ENCODE data around the gene CYP4F22.
"Not testable (repeated sequence)": the region's sequence is repeated elsewhere in the genome, so short reads cannot be mapped to it uniquely, and the experiment has no call there.

The CYP4F22 gene

GRCh38 chr19:15468675-15469512 is 39.4 kb upstream of the CYP4F22 start:
- no peak for TF ChIP-seq ZFX (IDR thresholded peaks at IDR 0.05; ENCODE audit: borderline replicate concordance)
- H3K27ac ChIP-seq = no peak overlapping the region

DNA sequence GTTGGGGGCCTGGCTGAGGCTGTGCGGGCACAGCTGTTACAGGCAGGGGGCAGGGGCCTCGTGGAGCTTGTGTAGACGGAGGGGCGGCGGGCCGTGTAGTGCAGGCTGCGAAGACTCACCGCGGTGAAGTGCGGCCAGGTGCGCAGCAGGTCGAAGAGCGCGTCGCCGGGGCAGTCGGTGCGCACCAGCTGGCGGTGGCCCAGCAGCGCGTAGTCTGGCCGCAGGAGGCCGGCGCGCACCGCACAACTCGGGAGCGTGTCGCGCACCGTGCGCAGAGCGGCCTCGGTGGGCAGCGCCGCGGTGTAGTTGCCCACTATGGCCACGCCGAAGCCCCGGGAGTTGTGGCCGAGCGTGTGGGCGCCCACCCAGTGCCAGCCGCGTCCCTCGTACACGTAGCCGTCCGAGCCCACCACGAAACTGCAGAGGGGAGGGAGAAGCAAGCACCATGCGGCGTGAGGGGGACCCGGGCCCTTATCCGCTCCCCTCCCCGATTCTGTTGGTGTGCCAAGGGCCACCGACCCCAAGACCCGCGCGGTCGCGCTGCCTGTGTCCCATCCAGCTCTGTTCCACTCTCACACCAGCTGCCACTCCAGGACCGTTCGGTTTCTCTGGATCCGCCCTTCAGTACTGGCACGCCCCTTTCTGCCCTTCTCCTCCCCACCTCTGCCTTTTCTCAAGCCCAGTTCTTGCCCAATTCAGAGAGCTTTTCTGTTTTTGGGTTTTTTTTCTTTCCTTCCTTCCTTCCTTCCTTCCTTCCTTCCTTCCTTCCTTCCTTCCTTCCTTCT is 38.6 kb upstream of the CYP4F22 start:
- no peak overlapping the region for H3K27ac ChIP-seq
- no peak for TF ChIP-seq CTCF (IDR thresholded peaks at IDR 0.05)
- TF ChIP-seq ZFX (IDR thresholded peaks at IDR 0.05; ENCODE audit: borderline replicate concordance) = no peak

DNA sequence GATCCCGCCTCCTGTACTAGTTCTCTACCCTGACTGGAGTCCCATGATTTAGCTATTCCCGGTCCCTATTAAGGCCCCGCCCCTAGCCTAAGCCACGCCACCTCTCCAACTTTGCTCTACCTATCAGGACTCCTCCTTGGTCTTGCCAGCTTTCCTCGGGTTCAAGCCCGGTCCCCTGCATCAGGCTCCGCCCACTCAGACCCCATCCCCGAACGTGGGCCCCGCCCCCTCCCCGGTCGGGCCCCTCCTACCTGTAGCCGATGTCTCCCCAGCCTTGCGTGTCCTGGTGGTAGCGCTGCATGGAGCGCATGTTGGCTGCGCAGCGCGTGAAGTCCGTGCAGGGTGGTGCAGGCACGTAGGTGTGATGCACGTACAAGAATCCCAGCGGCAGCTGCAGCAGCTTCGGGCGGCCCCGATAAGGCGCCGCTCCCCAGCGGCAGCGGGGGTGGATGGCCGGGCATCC is 36.7 kb upstream of the CYP4F22 start:
- TF ChIP-seq CTCF (IDR thresholded peaks at IDR 0.05) (no peak), ZFX (IDR thresholded peaks at IDR 0.05; ENCODE audit: borderline replicate concordance) (no peak)

GRCh38 chr19:15473821-15474220 is 34.5 kb upstream of the CYP4F22 start:
- H3K27ac ChIP-seq = not testable (repeated sequence)

More for the DNA sequence above, 36.7 kb upstream of the CYP4F22 start:
- H3K27ac ChIP-seq = no peak overlapping the region

GRCh38 chr19:15475169-15475568 is 33.2 kb upstream of the CYP4F22 start:
- TF ChIP-seq ZFX (IDR thresholded peaks at IDR 0.05; ENCODE audit: borderline replicate concordance) (no peak), CTCF (IDR thresholded peaks at IDR 0.05) (no peak)
- H3K27ac ChIP-seq = no peak overlapping the region

DNA sequence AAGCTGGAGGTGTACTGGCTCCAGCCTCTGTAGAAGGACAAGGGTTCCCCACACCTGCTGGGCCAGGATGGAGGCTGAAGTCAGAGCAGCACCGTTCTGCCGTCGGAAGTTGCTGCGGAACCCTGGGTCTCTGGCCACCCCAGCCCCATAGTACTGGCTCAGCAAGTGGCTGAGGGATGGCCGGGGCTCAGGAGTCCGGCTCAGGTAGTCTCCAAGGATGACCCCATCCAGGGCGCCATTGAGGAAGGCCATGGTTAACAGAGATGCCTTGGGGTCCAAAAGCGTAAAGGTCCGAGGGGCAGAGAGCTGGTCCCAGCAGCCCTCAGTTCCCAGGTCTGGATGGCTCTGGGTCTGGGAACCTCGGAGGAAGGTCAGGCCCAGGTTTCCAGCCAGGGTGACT is 32.7 kb upstream of the CYP4F22 start:
- H3K27ac ChIP-seq = no peak overlapping the region
- TF ChIP-seq CTCF (IDR thresholded peaks at IDR 0.05) (no peak), ZFX (IDR thresholded peaks at IDR 0.05; ENCODE audit: borderline replicate concordance) (no peak)

- H3K27ac ChIP-seq = no peak overlapping the region
Measured at GRCh38 chr19:15476325-15476724, 32.0 kb upstream of the CYP4F22 start.

More at GRCh38 chr19:15476325-15476724, 32.0 kb upstream of the CYP4F22 start:
- TF ChIP-seq ZFX (IDR thresholded peaks at IDR 0.05; ENCODE audit: borderline replicate concordance) = no peak
- TF ChIP-seq CTCF (IDR thresholded peaks at IDR 0.05) = no peak
